Measurements from ENCODE around the gene RABAC1. TPM values are rescaled to one million over a fixed set of nuclear protein-coding genes. Genes with fewer than 3 reads are reported as not detected.

RABAC1 gene
- total RNA-seq, 2 experiments from 2014 or later, result 35.3 to 49.7 TPM

GRCh38 chr19:41960973-41961372 is 1.9 kb upstream of the RABAC1 start:
- CTCF ChIA-PET, result interaction anchor here (0.7 kb wide), 1 partner anchor 74 kb away, joined by 3 read pairs; no protein-coding TSS in a partner anchor
- H3K27me3 Mint-ChIP-seq, result no peaks in the 10 kb centered on the region

DNA sequence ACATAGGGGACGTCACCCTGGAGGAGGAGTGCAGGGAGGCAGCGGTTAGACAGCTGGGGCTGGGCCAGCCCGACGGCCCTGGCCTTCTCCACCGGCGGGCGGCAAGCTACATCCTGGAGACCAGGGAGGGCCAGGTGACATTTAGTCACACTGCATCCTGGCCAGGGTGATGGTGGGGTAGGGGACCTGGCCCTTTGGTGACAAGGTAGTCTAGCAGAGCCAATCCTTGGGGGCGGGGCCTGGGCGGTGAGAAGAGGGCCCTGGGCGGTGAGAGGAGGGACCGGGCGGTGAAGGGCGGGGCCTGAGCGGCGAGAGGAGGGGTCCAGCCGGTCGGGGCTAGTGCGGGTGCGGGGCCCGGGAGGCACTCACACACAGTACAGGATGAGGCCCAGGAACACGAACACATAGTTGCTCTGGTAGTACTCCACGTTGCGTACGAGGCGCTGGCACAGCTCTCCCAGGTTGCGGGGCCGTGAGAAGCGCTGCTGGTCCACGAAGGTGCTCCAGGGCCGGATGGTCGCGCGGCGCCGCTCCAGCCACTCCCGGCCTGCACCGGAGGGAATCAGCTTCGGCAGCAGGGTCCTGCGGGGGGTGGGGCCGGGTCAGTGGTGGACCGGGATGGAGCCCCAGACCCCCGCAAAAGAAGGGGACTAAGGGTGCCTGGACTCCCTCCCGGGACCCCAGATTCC is 610 bp downstream of the RABAC1 start:
- no peaks in the 10 kb centered on the region for H3K36me3 Mint-ChIP-seq (ENCODE audit: low read depth)
- ATAC-seq (peak; percentile 77), DNase-seq (peak; percentile 94)
- H3K4me3 Mint-ChIP-seq, result peak overlapping the region; percentile 81
- no peaks in the 10 kb centered on the region for H3K9me3 Mint-ChIP-seq (ENCODE audit: low read depth)
- peaks cover 16% of the 10 kb centered on the region for H3K4me1 Mint-ChIP-seq
- ChIA-PET CTCF (interaction anchor here (0.6 to 3.7 kb wide), 13 partner anchors 12 to 199 kb away, joined by 3 to 14 read pairs (median 6); partner anchors contain the start of gene RPS19), POLR2A (interaction anchor here (1.0 to 1.6 kb wide), 4 partner anchors 13 to 99 kb away, joined by 3 to 6 read pairs (median 4); partner anchors contain the start of gene RPS19)
- intact Hi-C loops (cut with DNase I, micrococcal nuclease), result loop anchor here (1.0 to 5.0 kb wide), 14 partner anchors 13 to 1794 kb away; partner anchors contain the start of genes ATP1A3 (in 1 of the 2), BCKDHA (in 1 of the 2), DEDD2 (in 1 of the 2) and EXOSC5 (in 1 of the 2)
- no peaks in the 10 kb centered on the region for H3K27me3 Mint-ChIP-seq
- peak overlapping the region; percentile 73 for H3K27ac Mint-ChIP-seq

More at GRCh38 chr19:41960973-41961372, 1.9 kb upstream of the RABAC1 start:
- H3K4me3 Mint-ChIP-seq, result no peak overlapping the region
- intact Hi-C loops (cut with DNase I, micrococcal nuclease), result no loop called here
- POLR2A ChIA-PET, result no interaction called here
- H3K36me3 Mint-ChIP-seq (ENCODE audit: low read depth), result no peaks in the 10 kb centered on the region
- H3K4me1 Mint-ChIP-seq, result peaks cover 16% of the 10 kb centered on the region
- no peak overlapping the region for H3K27ac Mint-ChIP-seq
- DNase-seq, result no peak
- ATAC-seq, result no peak
- no peaks in the 10 kb centered on the region for H3K9me3 Mint-ChIP-seq (ENCODE audit: low read depth)

DNA sequence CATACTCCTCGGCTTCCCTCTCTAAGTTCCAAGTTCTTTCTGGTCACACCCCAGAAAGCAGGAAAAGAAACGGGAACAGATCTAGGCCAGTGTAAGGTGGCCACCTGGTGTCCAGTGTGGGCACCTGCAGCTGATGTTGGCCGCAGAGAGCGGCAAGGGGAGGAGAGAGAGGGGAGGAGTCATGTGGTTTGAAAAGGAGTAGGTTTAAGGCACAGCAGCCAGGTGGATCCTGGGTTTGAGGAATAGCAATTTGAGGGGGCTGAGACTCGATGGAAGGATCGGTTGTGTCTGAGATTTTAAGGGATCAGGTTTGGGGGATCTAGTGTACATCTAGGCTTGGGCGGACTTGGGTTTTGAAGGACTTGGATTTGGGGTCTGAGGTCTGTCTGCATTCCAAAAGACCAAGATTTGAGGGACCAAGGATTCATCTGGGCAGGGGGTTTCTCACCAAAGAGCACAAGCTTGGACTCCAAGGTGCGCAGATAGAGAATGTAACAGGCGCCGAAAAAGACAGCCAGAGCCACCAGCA is 1.2 kb downstream of the RABAC1 start:
- peaks cover 16% of the 10 kb centered on the region for H3K4me1 Mint-ChIP-seq
- ChIA-PET POLR2A (interaction anchor here (1.0 to 1.6 kb wide), 3 partner anchors 12 to 97 kb away, joined by 4 to 6 read pairs (median 4); partner anchors contain the start of gene RPS19), CTCF (interaction anchor here (1.0 to 3.7 kb wide), 12 partner anchors 11 to 165 kb away, joined by 3 to 14 read pairs (median 6); partner anchors contain the start of gene RPS19)
- H3K27me3 Mint-ChIP-seq, result no peaks in the 10 kb centered on the region
- H3K36me3 Mint-ChIP-seq (ENCODE audit: low read depth), result no peaks in the 10 kb centered on the region
- intact Hi-C loops (cut with DNase I, micrococcal nuclease), result loop anchor here (1.0 to 5.0 kb wide), 7 partner anchors 74 to 1794 kb away; partner anchors contain the start of genes BCKDHA (in 1 of the 2), DEDD2 (in 1 of the 2), EXOSC5 (in 1 of the 2) and MEGF8 (in 1 of the 2)
- H3K4me3 Mint-ChIP-seq, result peak overlapping the region; percentile 81
- peak overlapping the region; percentile 73 for H3K27ac Mint-ChIP-seq
- DNase-seq, result peak; percentile 68
- no peaks in the 10 kb centered on the region for H3K9me3 Mint-ChIP-seq (ENCODE audit: low read depth)
- peak; percentile 42 for ATAC-seq

DNA sequence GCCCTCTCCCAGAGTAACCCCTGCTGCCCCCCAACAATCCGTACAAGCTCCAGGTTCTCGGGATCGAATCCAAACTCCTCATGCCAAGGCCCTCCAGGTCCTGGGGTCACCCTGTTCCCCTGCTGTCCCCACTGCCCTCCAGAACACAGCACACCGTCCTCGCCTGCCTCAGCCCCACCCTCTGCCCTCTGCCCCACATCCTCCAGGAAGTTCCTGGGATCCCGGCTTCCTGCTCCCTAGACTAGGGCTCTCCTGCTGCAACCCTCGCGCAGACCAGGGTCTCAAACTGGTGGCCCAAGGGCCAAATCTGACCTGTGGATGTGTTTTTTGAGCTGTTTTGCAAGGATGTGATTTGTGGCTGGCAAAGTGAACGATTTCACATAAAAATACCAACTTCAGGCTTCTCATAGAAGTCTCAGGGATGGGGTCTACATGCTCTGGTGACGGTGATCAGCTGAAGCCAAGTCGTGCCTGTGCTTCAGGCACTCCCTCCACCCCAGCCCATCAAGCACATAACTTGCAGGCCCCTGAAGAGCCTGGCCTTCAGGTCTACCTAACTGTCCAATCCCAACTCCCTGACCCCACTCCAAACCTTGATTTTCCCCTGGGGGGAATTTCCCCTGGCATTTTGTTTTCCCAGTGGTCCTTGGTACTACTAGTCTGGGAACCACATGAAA is 1.8 kb downstream of the RABAC1 start:
- H3K4me1 Mint-ChIP-seq, result peaks cover 16% of the 10 kb centered on the region
- intact Hi-C loops (cut with DNase I, micrococcal nuclease), result loop anchor here (5.0 kb wide), 3 partner anchors 75 to 1795 kb away; partner anchors contain the start of gene SMG9 (in 1 of the 2)
- no peaks in the 10 kb centered on the region for H3K36me3 Mint-ChIP-seq (ENCODE audit: low read depth)
- peak overlapping the region; percentile 73 for H3K27ac Mint-ChIP-seq
- ATAC-seq, result no peak
- H3K27me3 Mint-ChIP-seq, result no peaks in the 10 kb centered on the region
- CTCF ChIA-PET, result interaction anchor here (0.6 to 3.7 kb wide), 13 partner anchors 10 to 173 kb away, joined by 3 to 14 read pairs (median 5); partner anchors contain the start of gene RPS19
- POLR2A ChIA-PET, result interaction anchor here (0.6 to 1.0 kb wide), 3 partner anchors 82 to 87 kb away, joined by 3 to 5 read pairs (median 4); no protein-coding TSS in a partner anchor
- no peaks in the 10 kb centered on the region for H3K9me3 Mint-ChIP-seq (ENCODE audit: low read depth)
- DNase-seq, result no peak
- peak overlapping the region; percentile 81 for H3K4me3 Mint-ChIP-seq

- ChIA-PET CTCF (interaction anchor here (0.6 to 3.7 kb wide), 8 partner anchors 10 to 172 kb away, joined by 3 to 14 read pairs (median 5); partner anchors contain the start of gene RPS19), POLR2A (interaction anchor here (0.6 to 1.0 kb wide), 2 partner anchors 81 to 84 kb away, joined by 3 to 5 read pairs; no protein-coding TSS in a partner anchor)
- no peak overlapping the region for H3K27ac Mint-ChIP-seq
- H3K9me3 Mint-ChIP-seq (ENCODE audit: low read depth), result no peaks in the 10 kb centered on the region
- H3K27me3 Mint-ChIP-seq, result no peaks in the 10 kb centered on the region
- H3K36me3 Mint-ChIP-seq (ENCODE audit: low read depth), result no peaks in the 10 kb centered on the region
- DNase-seq (no peak), ATAC-seq (no peak)
- intact Hi-C loops (cut with DNase I, micrococcal nuclease), result loop anchor here (5.0 kb wide), 3 partner anchors 76 to 1796 kb away; partner anchors contain the start of gene SMG9 (in 1 of the 2)
- peaks cover 18% of the 10 kb centered on the region for H3K4me1 Mint-ChIP-seq
- H3K4me3 Mint-ChIP-seq, result no peak overlapping the region
Measured at GRCh38 chr19:41956621-41957020, 2.5 kb downstream of the RABAC1 start.

DNA sequence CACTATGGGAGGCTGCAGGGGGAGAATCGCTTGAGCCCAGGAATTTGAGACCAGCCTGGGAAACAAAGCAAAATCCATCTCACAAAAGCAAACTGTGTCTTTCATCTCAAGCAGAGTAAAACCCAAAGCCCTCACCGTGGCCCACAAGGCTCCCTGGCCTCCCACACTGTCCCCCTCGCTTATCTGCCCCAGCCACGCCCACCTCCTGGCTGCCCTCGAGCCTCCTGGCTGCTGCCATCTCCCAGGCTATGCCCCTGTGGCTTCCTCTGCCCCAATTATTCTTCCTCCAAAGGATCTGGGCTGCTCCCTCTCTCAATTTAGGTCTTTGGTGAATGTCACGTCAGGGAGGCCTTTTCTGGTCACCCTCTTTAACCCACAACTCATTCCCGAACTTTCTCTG is 3.6 kb downstream of the RABAC1 start:
- DNase-seq (no peak), ATAC-seq (no peak)
- POLR2A ChIA-PET, result no interaction called here
- Mint-ChIP-seq H3K4me1 (peaks cover 22% of the 10 kb centered on the region), H3K27me3 (no peaks in the 10 kb centered on the region), H3K4me3 (no peak overlapping the region), H3K27ac (no peak overlapping the region), H3K9me3 (ENCODE audit: low read depth) (no peaks in the 10 kb centered on the region), H3K36me3 (ENCODE audit: low read depth) (no peaks in the 10 kb centered on the region)
- CTCF ChIA-PET, result no interaction called here
- intact Hi-C loops (cut with DNase I, micrococcal nuclease), result loop anchor here (5.0 kb wide), 3 partner anchors 77 to 1797 kb away; partner anchors contain the start of gene SMG9 (in 1 of the 2)

GRCh38 chr19:41951686-41952172 is 7.4 kb downstream of the RABAC1 start:
- ChIA-PET CTCF (interaction anchor here (0.6 to 2.8 kb wide), 8 partner anchors 14 to 159 kb away, joined by 3 to 40 read pairs (median 4); no protein-coding TSS in a partner anchor), POLR2A (no interaction called here)
- Mint-ChIP-seq H3K4me3 (no peak overlapping the region), H3K9me3 (ENCODE audit: low read depth) (no peaks in the 10 kb centered on the region), H3K36me3 (ENCODE audit: low read depth) (no peaks in the 10 kb centered on the region), H3K4me1 (peaks cover 15% of the 10 kb centered on the region), H3K27me3 (no peaks in the 10 kb centered on the region), H3K27ac (peak overlapping the region; percentile 7)
- DNase-seq (peak; percentile 94), ATAC-seq (peak; percentile 90)
- intact Hi-C loops (cut with DNase I, micrococcal nuclease), result loop anchor here (1.0 to 5.0 kb wide), 6 partner anchors 16 to 159 kb away; no protein-coding TSS in a partner anchor

- no peaks in the 10 kb centered on the region for H3K36me3 Mint-ChIP-seq (ENCODE audit: low read depth)
- POLR2A ChIA-PET, result no interaction called here
- ATAC-seq (no peak), DNase-seq (no peak)
- H3K4me3 Mint-ChIP-seq, result no peak overlapping the region
- H3K4me1 Mint-ChIP-seq, result peaks cover 46% of the 10 kb centered on the region
- intact Hi-C loops (cut with DNase I, micrococcal nuclease), result loop anchor here in 1 of 2 experiments (5.0 to 10.0 kb wide), 3 partner anchors 172 to 402 kb away; no protein-coding TSS in a partner anchor
- H3K27ac Mint-ChIP-seq, result peak overlapping the region; percentile 89
- H3K9me3 Mint-ChIP-seq (ENCODE audit: low read depth), result no peaks in the 10 kb centered on the region
- CTCF ChIA-PET, result interaction anchor here (0.7 to 3.9 kb wide), 9 partner anchors 10 to 583 kb away, joined by 3 to 18 read pairs (median 7); partner anchors contain the start of genes B9D2 and RPS19
- peaks cover 4% of the 10 kb centered on the region for H3K27me3 Mint-ChIP-seq
Measured at GRCh38 chr19:41947091-41947490, 12.0 kb downstream of the RABAC1 start.

- no peaks in the 10 kb centered on the region for H3K36me3 Mint-ChIP-seq (ENCODE audit: low read depth)
- intact Hi-C loops (cut with DNase I, micrococcal nuclease), result loop anchor here (1.0 to 10.0 kb wide), 9 partner anchors 14 to 400 kb away; partner anchors contain the start of genes RABAC1 (in 1 of the 2) and RPS19 (in 1 of the 2)
- peak; percentile 92 for ATAC-seq
- H3K4me1 Mint-ChIP-seq, result peaks cover 50% of the 10 kb centered on the region
- no peaks in the 10 kb centered on the region for H3K9me3 Mint-ChIP-seq (ENCODE audit: low read depth)
- H3K27me3 Mint-ChIP-seq, result peaks cover 4% of the 10 kb centered on the region
- H3K27ac Mint-ChIP-seq, result peak overlapping the region; percentile 96
- CTCF ChIA-PET, result interaction anchor here (0.7 to 3.9 kb wide), 16 partner anchors 8 to 152 kb away, joined by 3 to 18 read pairs (median 6); partner anchors contain the start of genes RABAC1 and RPS19
- peak overlapping the region; percentile 41 for H3K4me3 Mint-ChIP-seq
- peak; percentile 95 for DNase-seq
- POLR2A ChIA-PET, result interaction anchor here (0.6 to 2.2 kb wide), 12 partner anchors 8 to 81 kb away, joined by 3 to 12 read pairs (median 5); partner anchors contain the start of gene RABAC1
Measured at GRCh38 chr19:41945135-41945766, 13.9 kb downstream of the RABAC1 start.

DNA sequence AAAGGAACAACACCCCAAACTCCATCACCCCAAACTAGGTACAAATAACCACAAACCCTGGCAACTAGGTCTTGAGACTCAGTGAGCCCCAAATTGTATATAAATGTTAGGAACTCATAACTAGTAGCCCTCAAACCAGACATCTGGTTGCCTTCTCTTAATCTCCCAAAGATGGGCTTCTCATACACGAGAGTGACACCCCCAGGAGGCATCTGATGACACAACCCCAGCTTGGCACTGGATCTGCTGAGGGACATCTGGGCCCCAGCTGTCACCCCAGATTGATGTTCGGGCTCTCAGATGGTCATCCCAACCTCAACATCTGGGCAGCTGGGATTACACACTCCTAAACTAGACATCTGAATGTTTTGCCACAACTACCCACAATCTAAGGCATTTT is 14.8 kb downstream of the RABAC1 start:
- peaks cover 50% of the 10 kb centered on the region for H3K4me1 Mint-ChIP-seq
- peak overlapping the region; percentile 96 for H3K27ac Mint-ChIP-seq
- H3K36me3 Mint-ChIP-seq (ENCODE audit: low read depth), result no peaks in the 10 kb centered on the region
- peaks cover 4% of the 10 kb centered on the region for H3K27me3 Mint-ChIP-seq
- DNase-seq (no peak), ATAC-seq (no peak)
- H3K4me3 Mint-ChIP-seq, result no peak overlapping the region
- ChIA-PET CTCF (interaction anchor here (0.7 to 1.8 kb wide), 3 partner anchors 8 to 73 kb away, joined by 3 to 7 read pairs (median 3); no protein-coding TSS in a partner anchor), POLR2A (interaction anchor here (0.7 to 1.6 kb wide), 3 partner anchors 7 to 44 kb away, joined by 3 to 6 read pairs (median 3); no protein-coding TSS in a partner anchor)
- H3K9me3 Mint-ChIP-seq (ENCODE audit: low read depth), result no peaks in the 10 kb centered on the region
- intact Hi-C loops (cut with DNase I, micrococcal nuclease), result loop anchor here in 1 of 2 experiments (10.0 kb wide), 2 partner anchors 170 to 400 kb away; no protein-coding TSS in a partner anchor

All from activated CD4-positive, alpha-beta T cell treated with anti-CD3 and anti-CD28 coated beads for 36 hours (primary cell).